GM19452 (cell line): ENCODE measurements around the gene SMCO4.
"Not testable (repeated sequence)": the region's sequence is repeated elsewhere in the genome, so short reads cannot be mapped to it uniquely, and the experiment has no call there.

Experiments used
- ATAC-seq: cut with Tn5 transposase; IDR thresholded peaks from one replicate; pipeline ENCODE4 v1.9.1; 2021; ENCODE audit not compliant: unreplicated experiment

The SMCO4 gene, protein sequence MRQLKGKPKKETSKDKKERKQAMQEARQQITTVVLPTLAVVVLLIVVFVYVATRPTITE

DNA sequence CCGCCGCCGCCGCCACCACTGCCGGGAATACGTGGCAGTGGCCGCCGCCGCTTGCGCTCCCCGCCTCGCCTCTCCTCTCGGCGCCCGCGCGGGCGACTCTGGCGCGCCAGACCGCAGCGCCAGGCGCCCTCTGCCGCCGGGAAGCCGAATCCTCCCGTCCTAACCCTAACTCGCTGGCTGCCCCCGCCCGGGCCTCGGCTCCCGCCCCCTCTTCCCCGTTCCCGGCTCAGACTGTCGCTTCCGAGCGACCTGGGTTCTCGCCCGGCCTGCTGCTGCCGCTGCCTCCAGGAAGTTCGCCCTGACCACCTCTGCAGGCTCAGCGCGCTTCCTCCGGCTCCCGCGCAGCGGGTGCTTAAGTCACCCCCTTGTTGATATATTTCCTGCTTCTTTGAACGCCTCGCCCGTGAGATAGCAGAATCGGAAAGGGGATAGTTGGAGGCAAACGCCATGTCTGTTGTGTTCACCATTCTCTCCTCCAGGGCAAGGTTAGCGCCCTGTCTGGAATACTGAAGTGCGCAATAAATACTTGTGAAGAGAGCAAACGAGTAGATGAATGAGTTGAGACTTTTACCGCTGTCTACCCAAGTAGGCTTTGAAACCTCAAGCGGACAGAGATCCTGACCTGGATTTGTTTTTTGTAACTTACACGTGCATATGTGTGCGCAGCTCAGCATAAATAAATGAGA is at the start of gene SMCO4:
Gene SMCO4, minus strand, starts transcription at position 100 of the 686 bp plus-strand sequence. CDS start 64,202 bp downstream, outside the sequence.
- peak; percentile 82 for ATAC-seq

GRCh38 chr11:93591247-93591898 is 48.2 kb upstream of the SMCO4 start:
- peak; percentile 89 for ATAC-seq

GRCh38 chr11:93589347-93589746 is 46.2 kb upstream of the SMCO4 start:
- no peak for ATAC-seq

GRCh38 chr11:93587858-93588581 is 44.8 kb upstream of the SMCO4 start:
- no peak for ATAC-seq

- ATAC-seq, result not testable (repeated sequence)
Observed at GRCh38 chr11:93587425-93587824, 44.2 kb upstream of the SMCO4 start.

DNA sequence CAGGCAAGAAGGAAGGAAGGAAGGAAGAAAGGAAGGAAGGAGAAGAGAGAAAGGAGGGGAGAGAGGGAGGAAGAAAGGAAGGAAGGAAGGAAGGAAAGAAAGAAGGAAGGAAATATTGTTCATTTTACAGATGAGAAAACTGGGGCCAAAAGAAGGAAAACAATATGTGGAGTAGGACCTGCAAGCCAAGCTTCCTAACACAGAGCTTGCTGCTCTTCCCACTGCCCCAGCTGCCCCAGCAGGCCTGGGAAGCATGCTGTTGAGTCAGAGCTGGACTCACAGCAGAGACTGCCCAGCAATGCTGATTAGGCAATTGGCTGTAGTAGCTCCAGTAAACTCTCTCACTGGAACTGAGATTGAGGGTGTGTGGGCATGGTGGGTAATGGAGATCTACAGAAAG is 42.6 kb upstream of the SMCO4 start:
- no peak for ATAC-seq

DNA sequence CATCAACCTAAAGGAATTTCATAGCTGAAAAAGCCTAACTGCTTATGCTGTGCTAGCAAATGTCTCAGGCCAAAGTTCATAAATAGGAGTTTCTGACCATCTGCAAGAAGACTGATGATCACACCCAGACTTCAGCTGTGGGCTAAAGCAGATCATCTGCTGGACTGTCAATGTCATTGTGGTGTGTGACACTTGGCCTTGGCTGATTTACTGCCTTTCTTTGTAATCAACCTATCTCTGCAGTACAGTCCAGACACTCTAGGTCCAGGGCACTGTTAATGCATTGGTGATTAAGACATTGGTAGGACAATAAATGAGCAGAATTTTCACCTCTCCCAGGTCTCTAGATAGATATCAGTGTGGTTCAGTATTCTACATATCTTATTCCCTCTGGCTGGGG is 40.3 kb upstream of the SMCO4 start:
- ATAC-seq, result no peak

DNA sequence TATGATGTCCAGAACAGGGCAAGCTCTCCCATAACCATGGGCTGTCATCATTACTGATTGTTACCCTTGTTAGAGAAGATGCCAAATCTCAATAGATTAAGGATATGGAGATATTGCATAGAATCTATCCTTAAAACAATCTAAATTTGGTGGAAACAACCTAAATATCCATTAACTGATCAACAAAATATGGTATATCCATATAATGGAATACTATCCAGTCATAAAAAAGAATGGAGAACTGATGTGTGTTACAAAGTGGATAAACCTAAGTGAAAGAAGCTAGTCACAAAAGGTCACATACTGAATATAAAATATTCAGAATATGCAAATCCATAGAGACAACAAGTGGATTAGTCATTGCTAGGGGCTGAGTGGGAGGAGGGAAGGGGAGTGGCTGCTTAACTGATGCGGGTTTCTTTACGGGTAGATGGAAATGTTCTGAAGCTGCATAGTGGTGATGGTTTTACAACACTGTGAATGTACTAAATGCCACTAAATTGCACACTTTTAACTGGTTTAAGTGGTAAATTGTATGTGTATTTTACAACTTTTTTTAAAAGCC is 36.1 kb upstream of the SMCO4 start:
- ATAC-seq, result no peak

GRCh38 chr11:93577286-93577685 is 34.1 kb upstream of the SMCO4 start:
- no peak for ATAC-seq

DNA sequence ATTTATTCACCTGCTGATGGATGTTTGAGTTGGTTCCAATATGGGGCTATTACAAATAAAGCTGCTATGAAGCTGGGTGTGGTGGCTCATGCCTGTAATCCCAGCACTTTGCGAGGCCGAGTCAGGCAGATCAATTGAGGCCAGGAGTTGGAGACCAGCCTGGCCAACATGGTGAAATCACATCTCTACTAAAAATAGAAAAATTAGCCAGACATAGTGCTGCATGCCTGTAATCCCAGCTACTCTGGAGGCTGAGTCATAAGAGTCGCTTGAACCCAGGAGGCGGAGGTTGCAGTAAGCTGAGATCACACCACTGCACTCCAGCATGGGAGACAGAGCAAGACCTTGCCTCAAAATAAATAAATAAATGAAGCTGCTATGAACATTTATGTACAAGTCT is 33.7 kb upstream of the SMCO4 start:
- not testable (repeated sequence) for ATAC-seq

- ATAC-seq, result no peak
Observed at GRCh38 chr11:93574638-93575220, 31.5 kb upstream of the SMCO4 start.

DNA sequence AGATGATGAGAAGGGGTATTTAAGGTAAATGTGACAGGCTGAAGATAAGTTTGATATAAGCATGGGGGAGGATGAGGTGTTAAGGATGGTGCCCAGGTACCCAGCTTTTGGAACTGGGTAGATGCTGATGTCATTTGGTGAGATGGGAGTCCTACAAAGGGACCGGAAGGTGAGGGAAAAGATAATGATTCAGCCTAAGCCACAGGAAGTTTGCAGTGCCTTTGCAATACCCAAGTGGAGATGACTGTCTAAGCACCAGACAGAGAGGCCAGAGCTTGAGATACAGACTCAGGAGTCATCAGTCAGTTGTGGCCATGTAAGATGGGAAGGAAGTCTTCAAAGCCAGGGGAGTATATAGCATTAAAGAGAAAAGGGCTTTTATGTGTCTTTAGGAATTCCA is 30.0 kb upstream of the SMCO4 start:
- ATAC-seq, result no peak

GRCh38 chr11:93572621-93573020 is 29.4 kb upstream of the SMCO4 start:
- ATAC-seq, result no peak

- ATAC-seq, result no peak
Observed at GRCh38 chr11:93572171-93572570, 29.0 kb upstream of the SMCO4 start.

DNA sequence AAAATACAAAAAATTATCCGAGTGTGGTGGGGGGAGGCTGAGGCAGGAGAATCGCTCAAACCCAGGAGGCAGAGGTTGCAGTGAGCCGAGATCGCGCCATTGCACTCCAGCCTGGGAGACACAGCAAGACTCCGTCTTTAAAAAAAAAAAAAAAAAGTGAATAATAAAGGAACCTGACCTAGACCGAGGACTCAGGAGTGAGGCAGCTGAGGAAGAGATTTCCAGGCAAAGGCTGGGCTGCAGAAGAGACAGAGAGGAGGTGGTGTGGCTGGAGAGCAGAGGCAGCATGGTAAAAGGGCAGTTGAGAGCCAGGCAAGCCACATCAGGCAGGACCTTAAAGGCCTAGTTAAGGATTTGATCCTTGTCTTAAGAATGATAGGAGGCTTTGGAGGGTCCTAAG is 28.4 kb upstream of the SMCO4 start:
- no peak for ATAC-seq

GRCh38 chr11:93570759-93571413 is 27.7 kb upstream of the SMCO4 start:
- no peak for ATAC-seq

GRCh38 chr11:93569496-93569895 is 26.3 kb upstream of the SMCO4 start:
- no peak for ATAC-seq

- no peak for ATAC-seq
Observed at GRCh38 chr11:93568726-93569125, 25.5 kb upstream of the SMCO4 start.

DNA sequence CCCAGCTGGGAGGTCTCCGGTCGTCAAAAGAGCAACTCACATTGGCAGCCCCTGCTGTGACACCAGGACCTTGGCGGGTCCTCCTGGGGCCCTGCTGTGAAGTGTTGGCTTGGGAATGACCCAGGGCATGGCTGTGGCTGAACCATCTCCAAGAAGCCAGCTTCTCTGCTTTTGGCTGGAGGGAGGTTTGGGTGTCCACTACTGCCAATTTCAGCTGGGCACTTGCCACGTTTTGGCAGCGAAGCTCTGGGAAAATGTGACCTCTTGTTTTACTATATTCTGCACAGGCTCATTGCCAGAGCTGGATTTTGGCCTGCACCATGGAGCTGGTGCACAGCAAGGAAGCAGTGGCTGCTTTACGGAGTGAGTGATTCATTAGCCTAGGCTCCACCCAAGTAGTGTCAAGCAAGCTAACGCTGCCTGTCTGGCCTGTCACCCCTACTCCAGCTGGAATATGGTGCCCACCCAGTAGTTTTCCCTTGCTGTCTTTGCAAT is 24.3 kb upstream of the SMCO4 start:
- no peak for ATAC-seq

DNA sequence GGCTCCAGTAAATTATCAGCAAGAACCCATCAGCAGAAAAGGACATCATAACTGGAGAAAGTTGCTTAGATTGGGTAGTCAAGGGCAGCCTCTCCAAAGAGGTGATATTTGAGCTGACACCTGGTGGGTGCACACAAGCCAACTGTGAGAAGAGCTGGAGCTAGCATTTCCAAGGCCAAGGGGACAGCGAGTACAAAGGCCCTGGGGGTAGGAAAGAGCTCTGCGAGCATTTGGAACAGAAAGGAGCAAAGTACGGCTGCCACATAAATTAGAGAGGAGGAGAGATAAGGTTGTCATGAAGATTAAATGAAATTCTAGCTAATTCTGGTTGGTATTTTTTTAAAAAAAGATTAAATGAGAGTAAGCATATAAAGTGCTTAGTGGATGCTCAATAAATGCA is 21.7 kb upstream of the SMCO4 start:
- ATAC-seq, result no peak

- ATAC-seq, result no peak
Observed at GRCh38 chr11:93563857-93564256, 20.7 kb upstream of the SMCO4 start.
